Measurements from ENCODE around the gene TPPP3. TPM values are rescaled to one million over a fixed set of nuclear protein-coding genes. Genes with fewer than 3 reads are reported as not detected.

Gene TPPP3
- total and polyA plus RNA-seq, 9 of the 15 experiments (the other 6 are each of a cell fraction or from before 2014, with no cell fraction given), result 0.13 to 0.50 (median 0.36) TPM; not detected in 2

GRCh38 chr16:67419502-67419901 is 26.2 kb upstream of the TPPP3 start (continued):
- TF ChIP-seq MGA (IDR thresholded peaks at IDR 0.05) (no peak), ATF3 (IDR thresholded peaks at IDR 0.05) (peak; percentile 72), ATF3 (CRISPR knock-in tag; conservative IDR thresholded peaks at IDR 0.05) (no peak), JUND (IDR thresholded peaks at IDR 0.05; ENCODE audit: borderline replicate concordance, low read depth, low read length) (no peak), JUND (tag; IDR thresholded peaks at IDR 0.05; ENCODE audit: borderline replicate concordance, low read depth, low read length) (peak; percentile 41; the same call in 1 of the 3 replicates)

All from K562 (cell line).